ENCODE results near the gene STIM2.

DNA sequence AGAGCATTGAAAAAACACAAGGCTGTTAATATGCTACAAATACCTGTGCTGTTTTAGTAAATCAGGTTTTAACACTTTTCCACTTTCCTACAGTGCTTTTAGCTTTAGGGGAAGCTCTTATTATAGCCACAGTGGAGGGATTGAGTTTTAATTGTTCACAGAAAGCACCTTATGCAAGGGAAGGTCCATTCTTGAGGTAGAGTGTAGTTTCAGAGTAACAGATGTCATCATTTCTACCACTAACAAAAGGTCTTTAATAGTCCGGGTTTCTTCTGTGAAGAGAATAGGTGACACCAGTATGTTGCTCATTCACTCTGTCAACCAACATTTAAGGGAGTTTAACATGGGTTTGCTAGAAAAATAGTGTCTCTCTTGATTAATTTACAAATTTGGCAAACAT is 104.4 kb downstream of the STIM2 start:
- TF ChIP-seq, protein P1, sequence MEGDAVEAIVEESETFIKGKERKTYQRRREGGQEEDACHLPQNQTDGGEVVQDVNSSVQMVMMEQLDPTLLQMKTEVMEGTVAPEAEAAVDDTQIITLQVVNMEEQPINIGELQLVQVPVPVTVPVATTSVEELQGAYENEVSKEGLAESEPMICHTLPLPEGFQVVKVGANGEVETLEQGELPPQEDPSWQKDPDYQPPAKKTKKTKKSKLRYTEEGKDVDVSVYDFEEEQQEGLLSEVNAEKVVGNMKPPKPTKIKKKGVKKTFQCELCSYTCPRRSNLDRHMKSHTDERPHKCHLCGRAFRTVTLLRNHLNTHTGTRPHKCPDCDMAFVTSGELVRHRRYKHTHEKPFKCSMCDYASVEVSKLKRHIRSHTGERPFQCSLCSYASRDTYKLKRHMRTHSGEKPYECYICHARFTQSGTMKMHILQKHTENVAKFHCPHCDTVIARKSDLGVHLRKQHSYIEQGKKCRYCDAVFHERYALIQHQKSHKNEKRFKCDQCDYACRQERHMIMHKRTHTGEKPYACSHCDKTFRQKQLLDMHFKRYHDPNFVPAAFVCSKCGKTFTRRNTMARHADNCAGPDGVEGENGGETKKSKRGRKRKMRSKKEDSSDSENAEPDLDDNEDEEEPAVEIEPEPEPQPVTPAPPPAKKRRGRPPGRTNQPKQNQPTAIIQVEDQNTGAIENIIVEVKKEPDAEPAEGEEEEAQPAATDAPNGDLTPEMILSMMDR (IDR thresholded peaks at IDR 0.05), result no peak
- TF ChIP-seq POLR2A (IDR thresholded peaks at IDR 0.05), result no peak
- no peak for TF ChIP-seq POLR2AphosphoS5 (IDR thresholded peaks at IDR 0.05)

Data from prostate gland (tissue), 2 donors.